HG02973 (cell line): ENCODE results near the gene DLX6.
A peak's percentile ranks its signal among the peaks of the same experiment; 100 is the strongest.
"Not testable (repeated sequence)": the region's sequence is repeated elsewhere in the genome, so short reads cannot be mapped to it uniquely, and the experiment has no call there.

ENCODE experiments used
- ATAC-seq: cut with Tn5 transposase; IDR thresholded peaks from one replicate; pipeline ENCODE4 v1.9.1; 2021; ENCODE audit warnings: moderate library complexity; ENCODE audit not compliant: unreplicated experiment

The DLX6 gene

GRCh38 chr7:97021747-97022490 is 16.6 kb downstream of the DLX6 start:
- no peak for ATAC-seq

GRCh38 chr7:97022491-97023306 is 17.3 kb downstream of the DLX6 start:
- ATAC-seq: no peak

GRCh38 chr7:97024209-97025129 is 19.1 kb downstream of the DLX6 start, which contains the start of gene DLX5:
TSS of gene DLX5 (minus strand) at chr7:97024831. CDS start at chr7:97024623, 208 bp downstream.
- no peak for ATAC-seq

- ATAC-seq: no peak
These were observed 19.8 kb downstream of the DLX6 start for GRCh38 chr7:97025130-97025499.

- ATAC-seq: no peak
These were observed 20.8 kb downstream of the DLX6 start for GRCh38 chr7:97025983-97026714.

- ATAC-seq: peak; percentile 21
These were observed 21.5 kb downstream of the DLX6 start for GRCh38 chr7:97026715-97027426.

GRCh38 chr7:97027427-97028234 is 22.3 kb downstream of the DLX6 start:
- peak; percentile 86 for ATAC-seq

- not testable (repeated sequence) for ATAC-seq
These were observed 29.0 kb downstream of the DLX6 start for GRCh38 chr7:97034213-97034852.

- no peak for ATAC-seq
These were observed 34.2 kb downstream of the DLX6 start for GRCh38 chr7:97039374-97040065.

- no peak for ATAC-seq
These were observed 37.9 kb downstream of the DLX6 start for GRCh38 chr7:97043281-97043680.
